ENCODE data around the gene BIRC2. TPM values are rescaled to one million over a fixed set of nuclear protein-coding genes. Genes with fewer than 3 reads are reported as not detected.

BIRC2 gene
- total RNA-seq, 1 donor from 2014 or later: 53.1 TPM

GRCh38 chr11:102343809-102344208 is 3.2 kb upstream of the BIRC2 start:
- H3K27me3 Mint-ChIP-seq (ENCODE audit: unreplicated experiment): peaks cover 6% of the 10 kb centered on the region
- H3K4me3 Mint-ChIP-seq (ENCODE audit: unreplicated experiment): no peak overlapping the region
- H3K9me3 Mint-ChIP-seq (ENCODE audit: unreplicated experiment): no peaks in the 10 kb centered on the region
- H3K4me1 Mint-ChIP-seq (ENCODE audit: unreplicated experiment): peaks cover 28% of the 10 kb centered on the region
- no peaks in the 10 kb centered on the region for H3K36me3 Mint-ChIP-seq (ENCODE audit: low read depth, unreplicated experiment)
- TF ChIP-seq CTCF (IDR thresholded peaks at IDR 0.05; ENCODE audit: unreplicated experiment): no peak
- DNase-seq (ENCODE audit: low spot score): no peak
- no peak overlapping the region for H3K27ac Mint-ChIP-seq (ENCODE audit: unreplicated experiment)

GRCh38 chr11:102345904-102346303 is 1.1 kb upstream of the BIRC2 start:
- peak; percentile 26 for DNase-seq (ENCODE audit: low spot score)
- no peak for TF ChIP-seq CTCF (IDR thresholded peaks at IDR 0.05; ENCODE audit: unreplicated experiment)
- H3K27me3 Mint-ChIP-seq (ENCODE audit: unreplicated experiment): peaks cover 6% of the 10 kb centered on the region
- H3K9me3 Mint-ChIP-seq (ENCODE audit: unreplicated experiment): no peaks in the 10 kb centered on the region
- H3K36me3 Mint-ChIP-seq (ENCODE audit: low read depth, unreplicated experiment): no peaks in the 10 kb centered on the region
- H3K4me1 Mint-ChIP-seq (ENCODE audit: unreplicated experiment): peaks cover 29% of the 10 kb centered on the region
- peak overlapping the region; percentile 98 for H3K4me3 Mint-ChIP-seq (ENCODE audit: unreplicated experiment)
- peak overlapping the region; percentile 97 for H3K27ac Mint-ChIP-seq (ENCODE audit: unreplicated experiment)

GRCh38 chr11:102346456-102346747 is 612 bp upstream of the BIRC2 start:
- H3K9me3 Mint-ChIP-seq (ENCODE audit: unreplicated experiment): no peaks in the 10 kb centered on the region
- no peaks in the 10 kb centered on the region for H3K36me3 Mint-ChIP-seq (ENCODE audit: low read depth, unreplicated experiment)
- H3K4me1 Mint-ChIP-seq (ENCODE audit: unreplicated experiment): peaks cover 29% of the 10 kb centered on the region
- H3K27me3 Mint-ChIP-seq (ENCODE audit: unreplicated experiment): peaks cover 6% of the 10 kb centered on the region
- no peak for DNase-seq (ENCODE audit: low spot score)
- no peak for TF ChIP-seq CTCF (IDR thresholded peaks at IDR 0.05; ENCODE audit: unreplicated experiment)
- H3K27ac Mint-ChIP-seq (ENCODE audit: unreplicated experiment): peak overlapping the region; percentile 97
- peak overlapping the region; percentile 98 for H3K4me3 Mint-ChIP-seq (ENCODE audit: unreplicated experiment)

GRCh38 chr11:102347462-102348370 is 702 bp downstream of the BIRC2 start:
- Mint-ChIP-seq H3K4me3 (ENCODE audit: unreplicated experiment) (peak overlapping the region; percentile 92), H3K27ac (ENCODE audit: unreplicated experiment) (peak overlapping the region; percentile 93), H3K4me1 (ENCODE audit: unreplicated experiment) (peaks cover 26% of the 10 kb centered on the region), H3K9me3 (ENCODE audit: unreplicated experiment) (no peaks in the 10 kb centered on the region), H3K36me3 (ENCODE audit: low read depth, unreplicated experiment) (no peaks in the 10 kb centered on the region), H3K27me3 (ENCODE audit: unreplicated experiment) (peaks cover 6% of the 10 kb centered on the region)
- DNase-seq (ENCODE audit: low spot score): no peak
- TF ChIP-seq CTCF (IDR thresholded peaks at IDR 0.05; ENCODE audit: unreplicated experiment): no peak

- Mint-ChIP-seq H3K4me1 (ENCODE audit: unreplicated experiment) (peaks cover 6% of the 10 kb centered on the region), H3K27me3 (ENCODE audit: unreplicated experiment) (peaks cover 2% of the 10 kb centered on the region), H3K27ac (ENCODE audit: unreplicated experiment) (no peak overlapping the region), H3K9me3 (ENCODE audit: unreplicated experiment) (no peaks in the 10 kb centered on the region), H3K36me3 (ENCODE audit: low read depth, unreplicated experiment) (peaks cover 36% of the 10 kb centered on the region), H3K4me3 (ENCODE audit: unreplicated experiment) (no peak overlapping the region)
- TF ChIP-seq CTCF (IDR thresholded peaks at IDR 0.05; ENCODE audit: unreplicated experiment): no peak
- DNase-seq (ENCODE audit: low spot score): no peak
Observed at GRCh38 chr11:102357116-102357515, 10.1 kb downstream of the BIRC2 start.

Measured in endothelial cell (in vitro differentiated cells).